GM18526 (cell line): ENCODE data around the gene RPTOR.

Experiments
- POLR2A ChIP-seq: IDR thresholded peaks from 3 replicates; pipeline ENCODE4 v1.6.1; 2011; ENCODE audit not compliant: insufficient read length; ENCODE audit errors: extremely low read depth

RPTOR gene

GRCh38 chr17:80568246-80568645, 23.6 kb downstream of the RPTOR start:
- TF ChIP-seq POLR2A: no peak

DNA sequence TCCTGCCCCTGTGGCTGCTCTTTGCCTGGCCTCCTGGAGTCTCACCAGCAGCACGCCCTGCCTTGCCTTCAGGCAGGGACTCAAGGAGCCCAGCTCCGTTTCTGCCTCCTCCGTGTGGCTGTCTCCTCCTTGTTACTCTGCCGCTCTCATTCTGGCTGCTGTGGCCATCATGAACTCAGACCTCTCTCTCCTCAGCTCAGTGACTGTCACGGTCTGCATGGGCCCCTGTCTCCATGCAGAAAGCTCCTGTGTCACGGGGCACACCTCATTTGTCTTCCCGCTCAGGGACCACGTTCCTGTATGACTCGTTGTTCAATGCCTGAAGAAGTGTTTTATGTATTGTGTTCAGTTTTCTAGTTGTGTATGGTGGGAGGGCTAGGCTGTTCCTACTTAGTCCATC, 25.3 kb downstream of the RPTOR start:
- TF ChIP-seq POLR2A: no peak

- TF ChIP-seq POLR2A: no peak
These were observed 29.1 kb downstream of the RPTOR start for GRCh38 chr17:80573701-80574100.

DNA sequence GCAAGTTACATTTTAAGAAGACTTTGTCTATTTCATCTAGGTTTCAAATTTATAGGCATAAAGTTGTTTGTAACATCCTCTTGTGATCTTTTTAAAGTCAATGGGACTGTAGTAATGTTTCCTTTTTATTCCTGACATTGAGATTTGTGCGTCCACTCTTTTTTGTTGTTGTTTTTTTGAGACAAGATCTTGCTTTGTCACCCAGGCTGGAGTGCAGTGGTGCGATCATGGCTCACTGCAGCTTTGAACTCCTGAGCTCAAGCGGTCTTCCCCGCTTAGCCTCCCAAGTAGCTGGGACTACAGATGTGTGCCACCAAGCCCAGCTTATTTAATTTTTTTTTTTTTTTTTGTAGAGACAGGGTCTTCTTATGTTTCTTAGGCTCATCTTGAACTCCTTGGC, 29.9 kb downstream of the RPTOR start:
- TF ChIP-seq POLR2A: no peak

- no peak for TF ChIP-seq POLR2A
These were observed 30.6 kb downstream of the RPTOR start for GRCh38 chr17:80575057-80575875.

DNA sequence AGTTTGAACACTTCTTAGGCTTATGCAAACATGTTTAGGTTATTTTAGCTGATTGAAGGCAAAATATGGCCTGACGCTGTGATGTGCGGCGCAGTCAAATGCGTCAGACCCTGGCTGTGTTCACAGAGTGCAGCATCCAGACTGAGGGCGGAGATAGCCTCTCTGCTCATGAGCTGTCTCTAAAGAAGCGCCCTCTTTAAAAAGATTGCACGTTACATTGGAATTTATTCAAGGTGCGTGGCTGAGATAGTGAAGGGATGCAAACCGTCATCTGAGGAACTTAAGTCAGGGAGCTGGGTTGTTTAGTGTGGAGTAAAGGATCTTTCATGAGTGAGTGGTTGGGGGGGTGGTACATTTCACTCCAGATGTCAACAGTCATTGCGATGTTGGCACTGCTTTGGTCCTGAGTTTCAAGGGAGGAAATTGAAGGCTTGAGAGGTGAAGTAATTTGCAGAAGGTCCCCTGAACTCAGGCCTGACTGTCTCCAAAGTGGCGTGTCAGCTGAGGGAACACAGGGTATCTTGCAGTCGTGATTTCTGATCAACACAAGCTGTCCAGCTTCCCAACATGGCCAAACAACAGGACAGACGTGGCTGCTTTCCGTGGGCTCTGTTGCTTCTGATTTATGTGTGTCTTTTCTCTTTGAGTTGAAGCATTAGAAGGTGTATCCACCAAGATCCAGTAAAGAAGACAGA, 33.4 kb downstream of the RPTOR start:
- no peak for TF ChIP-seq POLR2A

GRCh38 chr17:80582165-80582564, 37.5 kb downstream of the RPTOR start:
- no peak for TF ChIP-seq POLR2A

GRCh38 chr17:80584176-80584905, 39.7 kb downstream of the RPTOR start:
- TF ChIP-seq POLR2A: no peak

DNA sequence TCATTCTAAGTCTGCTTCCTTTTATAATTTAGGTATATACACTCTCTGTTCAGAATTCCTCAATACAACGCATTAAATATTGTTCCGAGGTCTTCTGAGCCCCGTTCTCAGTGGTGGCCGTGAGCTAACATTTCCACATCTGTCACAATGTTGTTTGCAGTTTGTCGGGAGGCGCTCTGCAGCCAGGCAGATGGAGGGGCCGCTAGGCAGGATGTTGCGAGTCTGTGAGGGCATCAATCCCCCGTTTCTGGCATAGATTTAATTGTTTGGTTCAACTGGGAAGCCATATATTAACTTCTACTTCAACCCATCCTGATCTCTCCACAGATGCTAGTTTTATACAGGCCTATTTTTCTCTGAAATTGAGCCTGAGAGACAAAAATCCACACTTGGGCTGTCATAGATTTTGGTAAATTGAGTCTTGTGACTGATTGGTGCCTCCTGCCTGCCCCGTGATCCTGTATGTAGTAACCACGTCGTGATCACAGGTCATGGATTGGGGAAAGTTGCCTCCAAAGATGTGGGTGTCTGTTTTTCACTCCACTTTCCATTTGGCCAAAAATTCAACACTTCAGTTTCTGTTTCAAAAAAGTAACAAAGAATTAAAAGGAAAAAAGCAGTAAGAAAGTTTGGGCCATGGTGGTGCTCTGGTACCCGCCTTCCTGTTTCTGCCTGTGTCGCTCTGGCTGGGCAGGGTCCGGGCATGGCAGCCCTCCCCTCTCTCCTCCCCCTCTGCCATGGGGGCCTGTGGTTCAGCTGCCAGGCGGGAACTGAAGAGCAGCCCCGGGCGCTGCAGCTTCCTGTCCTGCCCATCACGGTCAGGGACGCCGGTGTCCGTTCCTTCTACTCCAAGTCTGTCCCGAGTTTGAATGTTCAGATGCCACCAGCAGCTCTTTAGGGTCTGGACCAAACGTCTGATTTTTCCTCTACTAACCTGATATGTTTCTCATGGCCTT, 41.5 kb downstream of the RPTOR start:
- TF ChIP-seq POLR2A: no peak

DNA sequence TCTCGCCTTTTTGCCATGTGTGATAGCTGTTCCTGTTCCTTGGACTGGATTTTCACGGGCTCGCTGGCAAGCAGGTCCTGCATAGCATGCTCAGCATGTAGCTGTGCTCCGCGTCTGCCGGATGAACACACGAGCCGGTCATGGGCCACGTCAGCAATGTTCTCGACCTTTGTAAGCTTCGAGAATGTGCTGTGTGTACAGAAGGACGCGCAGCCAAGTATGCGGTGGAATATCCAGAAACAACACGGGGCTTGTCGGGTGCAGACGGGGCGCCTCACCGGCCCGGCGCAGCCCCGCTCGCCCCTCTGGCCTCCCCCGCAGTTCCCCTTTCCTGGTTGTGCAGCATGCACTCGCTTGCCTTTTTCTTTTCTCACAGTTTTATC, 42.2 kb downstream of the RPTOR start:
- no peak for TF ChIP-seq POLR2A

DNA sequence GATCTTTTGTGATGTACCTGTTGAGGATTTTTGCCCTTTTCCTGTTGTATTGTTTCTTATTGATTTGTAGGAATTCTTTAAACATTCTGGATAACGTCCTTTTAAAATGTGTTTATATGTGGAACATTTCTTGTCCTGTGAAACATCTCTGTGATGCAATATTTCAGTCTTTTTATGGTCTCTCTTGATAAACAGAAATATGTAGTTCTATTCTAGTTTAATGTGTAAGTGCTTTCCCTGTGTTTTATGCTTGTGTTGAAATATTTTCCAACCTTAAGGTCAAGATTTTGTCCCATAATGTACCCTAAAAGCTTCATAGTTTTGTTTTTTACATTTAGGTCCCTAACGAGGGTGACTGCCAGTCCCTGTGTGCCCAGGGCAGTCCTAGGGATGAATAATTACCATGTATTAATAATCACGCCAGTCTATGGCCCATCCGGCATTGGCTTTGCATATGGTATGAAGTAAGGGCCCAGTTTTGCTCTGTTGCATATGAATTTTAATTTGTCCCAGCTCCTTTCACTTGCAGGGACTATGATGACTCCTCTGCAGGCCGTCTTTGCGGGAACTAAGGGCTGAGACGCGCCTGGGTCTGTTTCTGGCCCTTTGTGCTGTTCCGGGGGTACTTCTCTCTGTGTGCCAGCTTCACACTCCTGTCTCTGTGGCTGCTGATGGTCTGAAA, 44.2 kb downstream of the RPTOR start:
- no peak for TF ChIP-seq POLR2A

DNA sequence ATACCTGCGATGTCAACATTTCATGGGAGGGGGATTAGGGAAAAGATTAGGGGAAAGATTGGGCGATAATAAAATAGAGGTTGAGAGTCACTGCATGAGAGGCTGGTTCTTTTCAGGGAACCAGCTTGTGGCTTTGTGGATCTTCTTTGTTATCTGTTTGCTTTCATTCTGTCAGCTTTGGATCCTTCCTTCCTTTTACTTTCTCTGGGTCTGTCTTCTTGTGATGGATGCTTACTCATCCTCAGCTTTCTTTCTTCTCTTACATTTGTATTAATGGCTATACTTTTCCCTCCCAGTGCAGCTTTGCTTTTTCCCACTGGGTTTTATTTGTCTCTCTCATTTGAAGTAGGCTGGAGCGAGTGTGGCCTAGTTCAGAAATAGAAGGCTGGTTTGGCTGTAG, 47.1 kb downstream of the RPTOR start:
- TF ChIP-seq POLR2A: no peak

- no peak for TF ChIP-seq POLR2A
These were observed 47.6 kb downstream of the RPTOR start for GRCh38 chr17:80592243-80592642.

GRCh38 chr17:80593181-80593580, 48.5 kb downstream of the RPTOR start:
- no peak for TF ChIP-seq POLR2A
